Astrocyte (in vitro differentiated cells and primary cell): ENCODE measurements around the gene APBA3. TPM values are rescaled to one million over a fixed set of nuclear protein-coding genes. Genes with fewer than 3 reads are reported as not detected.

Experiments
- DNase-seq: peaks from one replicate; pipeline ENCODE4 v3.0.0-alpha.2; 2010; ENCODE audit warnings: low read depth
- FAIRE-seq: peaks from 2 replicates; lab custom pipeline; 2011; peaks lifted over from hg19 to GRCh38; lab: Jason Lieb, UNC
- H2AFZ ChIP-seq: 2 replicates; pipeline ENCODE4 v1.6.0; 2012; ENCODE audit warnings: low read depth, low read length, inconsistent platforms
- H3K27ac ChIP-seq: 2 replicates; pipeline ENCODE4 v1.5.1; 2011; ENCODE audit warnings: low read depth, low read length, inconsistent platforms
- H3K27me3 ChIP-seq: 2 replicates; pipeline ENCODE4 v1.6.0; 2011; ENCODE audit warnings: low read length, inconsistent platforms; ENCODE audit not compliant: insufficient read depth
- H3K36me3 ChIP-seq: 2 replicates; pipeline ENCODE4 v1.5.1; 2011; ENCODE audit warnings: low read length, inconsistent platforms; ENCODE audit not compliant: insufficient read depth
- H3K4me1 ChIP-seq: 2 replicates; pipeline ENCODE4 v1.5.1; 2011; ENCODE audit warnings: low read length, inconsistent platforms; ENCODE audit not compliant: insufficient read depth
- H3K4me2 ChIP-seq: 2 replicates; pipeline ENCODE4 v1.6.0; 2012; ENCODE audit warnings: low read length, inconsistent platforms
- H3K4me3 ChIP-seq: 2 replicates; pipeline ENCODE4 v1.5.1; 2011; ENCODE audit warnings: low read depth, mild to moderate bottlenecking, low read length, inconsistent platforms; ENCODE audit not compliant: insufficient read depth
- H3K79me2 ChIP-seq: 2 replicates; pipeline ENCODE4 v1.6.0; 2012; ENCODE audit warnings: mild to moderate bottlenecking, low read length, inconsistent platforms; ENCODE audit not compliant: insufficient read depth
- H3K9ac ChIP-seq: 2 replicates; pipeline ENCODE4 v1.6.0; 2012; ENCODE audit warnings: mild to moderate bottlenecking, low read length, inconsistent platforms
- H3K9me3 ChIP-seq: 2 replicates; pipeline ENCODE4 v1.5.1; 2012; ENCODE audit warnings: low read depth, mild to moderate bottlenecking, low read length, inconsistent platforms; ENCODE audit not compliant: insufficient read depth
- H4K20me1 ChIP-seq: 2 replicates; pipeline ENCODE4 v1.6.0; 2012; ENCODE audit warnings: low read length, inconsistent platforms; ENCODE audit not compliant: insufficient read depth
- H3K27ac Mint-ChIP-seq: one replicate; pipeline ENCODE4 v1.8.0; 2021; ENCODE audit warnings: mild to moderate bottlenecking, mixed read lengths; ENCODE audit not compliant: unreplicated experiment
- H3K27me3 Mint-ChIP-seq: one replicate; pipeline ENCODE4 v1.8.0; 2021; ENCODE audit warnings: low read depth, mixed read lengths; ENCODE audit not compliant: unreplicated experiment
- H3K36me3 Mint-ChIP-seq: one replicate; pipeline ENCODE4 v1.8.0; 2021; ENCODE audit warnings: low read depth, mixed read lengths; ENCODE audit not compliant: unreplicated experiment
- H3K4me1 Mint-ChIP-seq: one replicate; pipeline ENCODE4 v1.8.0; 2021; ENCODE audit warnings: low read depth, mixed read lengths; ENCODE audit not compliant: unreplicated experiment
- H3K4me3 Mint-ChIP-seq: one replicate; pipeline ENCODE4 v1.8.0; 2021; ENCODE audit warnings: mild to moderate bottlenecking, moderate library complexity, mixed read lengths; ENCODE audit not compliant: unreplicated experiment
- H3K9me3 Mint-ChIP-seq: one replicate; pipeline ENCODE4 v1.8.0; 2021; ENCODE audit warnings: mild to moderate bottlenecking, mixed read lengths; ENCODE audit not compliant: unreplicated experiment
- EZH2 ChIP-seq: IDR thresholded peaks from 2 replicates; pipeline ENCODE4 v1.6.1; 2012; ENCODE audit warnings: mild to moderate bottlenecking, low read length, inconsistent platforms; ENCODE audit not compliant: insufficient read depth
- total RNA-seq: library from RNA; stranded (reverse); gene quantifications from 2 replicates; pipeline ENCODE4 v1.2.1, GENCODE V29; 2021
- TF ChIP-seq, protein P1 (sequence below): IDR thresholded peaks from 2 replicates; pipeline ENCODE4 v1.5.1; 2011; ENCODE audit warnings: low read depth, mild to moderate bottlenecking, inconsistent platforms, low read length, moderate library complexity; ENCODE audit not compliant: insufficient read depth

APBA3 gene
- total RNA-seq, 1 donor from 2014 or later = 16.5 TPM

GRCh38 chr19:3778104-3778867, 16.8 kb upstream of the APBA3 start:
- Mint-ChIP-seq H3K9me3 (peaks cover 21% of the 10 kb centered on the region), H3K27ac (no peak overlapping the region), H3K4me1 (no peaks in the 10 kb centered on the region), H3K27me3 (peaks cover 11% of the 10 kb centered on the region), H3K36me3 (peaks cover 9% of the 10 kb centered on the region), H3K4me3 (no peak overlapping the region)
- TF ChIP-seq, protein P1, sequence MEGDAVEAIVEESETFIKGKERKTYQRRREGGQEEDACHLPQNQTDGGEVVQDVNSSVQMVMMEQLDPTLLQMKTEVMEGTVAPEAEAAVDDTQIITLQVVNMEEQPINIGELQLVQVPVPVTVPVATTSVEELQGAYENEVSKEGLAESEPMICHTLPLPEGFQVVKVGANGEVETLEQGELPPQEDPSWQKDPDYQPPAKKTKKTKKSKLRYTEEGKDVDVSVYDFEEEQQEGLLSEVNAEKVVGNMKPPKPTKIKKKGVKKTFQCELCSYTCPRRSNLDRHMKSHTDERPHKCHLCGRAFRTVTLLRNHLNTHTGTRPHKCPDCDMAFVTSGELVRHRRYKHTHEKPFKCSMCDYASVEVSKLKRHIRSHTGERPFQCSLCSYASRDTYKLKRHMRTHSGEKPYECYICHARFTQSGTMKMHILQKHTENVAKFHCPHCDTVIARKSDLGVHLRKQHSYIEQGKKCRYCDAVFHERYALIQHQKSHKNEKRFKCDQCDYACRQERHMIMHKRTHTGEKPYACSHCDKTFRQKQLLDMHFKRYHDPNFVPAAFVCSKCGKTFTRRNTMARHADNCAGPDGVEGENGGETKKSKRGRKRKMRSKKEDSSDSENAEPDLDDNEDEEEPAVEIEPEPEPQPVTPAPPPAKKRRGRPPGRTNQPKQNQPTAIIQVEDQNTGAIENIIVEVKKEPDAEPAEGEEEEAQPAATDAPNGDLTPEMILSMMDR = no peak
- no peak for TF ChIP-seq EZH2
- Histone ChIP-seq H3K27ac (no peak overlapping the region), H3K4me3 (no peak overlapping the region), H3K4me1 (no peaks in the 10 kb centered on the region), H4K20me1 (no peaks in the 10 kb centered on the region), H3K79me2 (no peaks in the 10 kb centered on the region), H3K9ac (no peak overlapping the region), H3K27me3 (no peaks in the 10 kb centered on the region), H3K4me2 (no peak overlapping the region), H3K9me3 (peaks cover 22% of the 10 kb centered on the region), H2AFZ (no peak overlapping the region), H3K36me3 (no peaks in the 10 kb centered on the region)
- DNase-seq (no peak), FAIRE-seq (no peak)

- H3K4me3 Mint-ChIP-seq = no peak overlapping the region
- H3K36me3 ChIP-seq = no peaks in the 10 kb centered on the region
- H3K9ac ChIP-seq = no peak overlapping the region
- H3K9me3 Mint-ChIP-seq = peaks cover 8% of the 10 kb centered on the region
- TF ChIP-seq, protein P1 = no peak
- no peak for TF ChIP-seq EZH2
- DNase-seq (no peak), FAIRE-seq (no peak)
- peaks cover 16% of the 10 kb centered on the region for H3K27me3 Mint-ChIP-seq
- peaks cover 9% of the 10 kb centered on the region for H3K9me3 ChIP-seq
- no peaks in the 10 kb centered on the region for H3K79me2 ChIP-seq
- H2AFZ ChIP-seq = no peak overlapping the region
- no peaks in the 10 kb centered on the region for H3K4me1 ChIP-seq
- no peaks in the 10 kb centered on the region for H3K4me1 Mint-ChIP-seq
- no peaks in the 10 kb centered on the region for H4K20me1 ChIP-seq
- H3K27me3 ChIP-seq = no peaks in the 10 kb centered on the region
- no peak overlapping the region for H3K27ac Mint-ChIP-seq
- no peak overlapping the region for H3K4me2 ChIP-seq
- no peak overlapping the region for H3K27ac ChIP-seq
- peaks cover 2% of the 10 kb centered on the region for H3K36me3 Mint-ChIP-seq
- H3K4me3 ChIP-seq = no peak overlapping the region
These were observed 15.1 kb upstream of the APBA3 start for GRCh38 chr19:3776479-3777040.

- no peak overlapping the region for H3K27ac ChIP-seq
- Mint-ChIP-seq H3K9me3 (peaks cover 1% of the 10 kb centered on the region), H3K4me1 (no peaks in the 10 kb centered on the region), H3K27ac (no peak overlapping the region), H3K27me3 (peaks cover 16% of the 10 kb centered on the region), H3K36me3 (peaks cover 3% of the 10 kb centered on the region), H3K4me3 (no peak overlapping the region)
- DNase-seq (no peak), FAIRE-seq (no peak)
- H3K4me2 ChIP-seq = no peak overlapping the region
- H3K9ac ChIP-seq = no peak overlapping the region
- H2AFZ ChIP-seq = no peak overlapping the region
- H4K20me1 ChIP-seq = no peaks in the 10 kb centered on the region
- H3K4me1 ChIP-seq = no peaks in the 10 kb centered on the region
- H3K79me2 ChIP-seq = no peaks in the 10 kb centered on the region
- H3K4me3 ChIP-seq = no peak overlapping the region
- peaks cover 2% of the 10 kb centered on the region for H3K9me3 ChIP-seq
- TF ChIP-seq, protein P1 = no peak
- no peak for TF ChIP-seq EZH2
- no peaks in the 10 kb centered on the region for H3K36me3 ChIP-seq
- H3K27me3 ChIP-seq = no peaks in the 10 kb centered on the region
These were observed 14.3 kb upstream of the APBA3 start for GRCh38 chr19:3775831-3776230.
